Right cardiac atrium (tissue), 5 donors: Measurements from ENCODE around the gene RAN. TPM values are rescaled to one million over a fixed set of nuclear protein-coding genes. Genes with fewer than 3 reads are reported as not detected.
A peak's percentile ranks its signal among the peaks of the same experiment; 100 is the strongest.
"Not testable (repeated sequence)": the region's sequence is repeated elsewhere in the genome, so short reads cannot be mapped to it uniquely, and the experiment has no call there.

ENCODE experiments used
- ATAC-seq, 2 donors: fragments of 200-7000 bp; cut with Tn5 transposase; one replicate each; pipeline versions ENCODE4 v1.8.0 to v1.9.1; 2020; ENCODE audit warnings: moderate library complexity in 2 of 2, mild to moderate bottlenecking in 1 of 2
- DNase-seq, 3 donors: peaks; one replicate each; pipeline ENCODE4 v3.0.0-alpha.2; 2020
- H3K27ac ChIP-seq: one replicate; pipeline ENCODE4 v1.5.1; 2013; ENCODE audit warnings: mild to moderate bottlenecking, low read length, control low read depth, moderate library complexity
- H3K27me3 ChIP-seq: one replicate; pipeline ENCODE4 v1.6.1; 2013; ENCODE audit not compliant: control insufficient read depth, insufficient read depth
- H3K4me1 ChIP-seq: one replicate; pipeline ENCODE4 v1.6.1; 2013; ENCODE audit warnings: low read length; ENCODE audit not compliant: control insufficient read depth, insufficient read depth
- H3K4me3 ChIP-seq: one replicate; pipeline ENCODE4 v1.5.1; 2013; ENCODE audit warnings: low read length, control low read depth
- H3K9me3 ChIP-seq: one replicate; pipeline ENCODE4 v1.6.1; 2013; ENCODE audit warnings: low read length; ENCODE audit not compliant: control insufficient read depth
- WGBS: extraction: QIAGEN DNeasy Blood & Tissue Kit; methylation state at CpG from one replicate; pipeline ENCODE4 v1.1.7; 2013; 5-methylcytosine and 5-hydroxymethylcytosine counted together
- intact Hi-C, 4 donors: fragments of 100-400 bp; cut with DNase I; formaldehyde crosslinking; loops; one replicate each; pipeline versions ENCODE4 v1.11.0 to v1.14.0; 2022 to 2023
- polyA plus RNA-seq: library from polyadenylated mRNA; stranded (reverse); fragments of 200-250 nt; gene quantifications from one replicate; pipeline ENCODE4 v1.2.3, GENCODE V29; 2013
- total RNA-seq, 4 donors: library from RNA; stranded (reverse); fragmentation: NEBNext Ultra II Directional; extraction: Animal tissue kit (Norgen Biotek cat#: 25700); gene quantifications; one replicate each; pipeline ENCODE4 v1.2.1, GENCODE V29; 2021
- donor health status: healthy with polysubstance abuse.
- donor health status: DM: no; HTN: yes; CAD: no.
- donor health status: DM: no; HTN: no; CAD: no.
- donor health status: DM: no; HTN: yes; CAD: no; lungs with severe emphysema.
- donor health status: DM: yes; HTN: yes; CAD: no.

The RAN gene
- total and polyA plus RNA-seq, 5 donors = 195 to 385 (median 294) TPM

GRCh38 chr12:130849561-130850417, 22.1 kb upstream of the RAN start:
- no peak for DNase-seq
- H3K4me3 ChIP-seq = no peak overlapping the region
- H3K27ac ChIP-seq = no peak overlapping the region
- H3K4me1 ChIP-seq = no peaks in the 10 kb centered on the region
- no peaks in the 10 kb centered on the region for H3K27me3 ChIP-seq
- no peak for ATAC-seq
- intact Hi-C loops = no loop called here
- no peaks in the 10 kb centered on the region for H3K9me3 ChIP-seq
- WGBS = 72% methylated on average over 7 of the region's 7 CpGs

DNA sequence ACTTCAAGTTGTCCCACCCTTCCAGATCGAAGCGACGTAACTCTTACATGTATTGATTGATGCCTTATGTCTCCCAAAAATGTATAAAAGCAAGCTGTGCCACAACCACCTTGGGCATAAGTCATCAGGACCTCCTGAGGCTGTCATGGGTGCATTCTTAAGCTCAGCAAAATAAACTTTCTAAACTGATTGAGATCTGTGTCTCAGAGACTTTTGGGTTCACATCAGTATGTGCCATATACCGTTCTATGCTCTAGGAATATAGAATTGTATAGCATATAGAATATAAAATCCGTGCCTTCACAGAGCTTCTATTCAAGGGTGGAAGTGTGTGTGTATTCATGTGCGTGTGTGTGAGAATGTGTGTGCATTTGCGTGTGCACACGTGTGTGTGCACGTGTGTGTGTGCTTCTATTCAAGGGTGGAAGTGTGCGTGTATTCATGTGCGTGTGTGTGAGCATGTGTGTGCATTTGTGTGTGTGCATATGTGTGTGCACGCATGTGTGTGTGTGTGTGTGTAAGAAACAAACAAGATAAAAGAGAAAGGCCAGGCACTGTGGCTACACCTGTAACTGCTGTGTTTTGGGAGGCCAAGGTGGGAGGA, 21.3 kb upstream of the RAN start:
- DNase-seq (no peak), ATAC-seq (no peak)
- Histone ChIP-seq H3K27me3 (no peaks in the 10 kb centered on the region), H3K4me3 (no peak overlapping the region), H3K4me1 (no peaks in the 10 kb centered on the region), H3K9me3 (no peaks in the 10 kb centered on the region), H3K27ac (no peak overlapping the region)
- intact Hi-C loops = no loop called here
- 83% methylated on average over 12 of the region's 12 CpGs for WGBS

DNA sequence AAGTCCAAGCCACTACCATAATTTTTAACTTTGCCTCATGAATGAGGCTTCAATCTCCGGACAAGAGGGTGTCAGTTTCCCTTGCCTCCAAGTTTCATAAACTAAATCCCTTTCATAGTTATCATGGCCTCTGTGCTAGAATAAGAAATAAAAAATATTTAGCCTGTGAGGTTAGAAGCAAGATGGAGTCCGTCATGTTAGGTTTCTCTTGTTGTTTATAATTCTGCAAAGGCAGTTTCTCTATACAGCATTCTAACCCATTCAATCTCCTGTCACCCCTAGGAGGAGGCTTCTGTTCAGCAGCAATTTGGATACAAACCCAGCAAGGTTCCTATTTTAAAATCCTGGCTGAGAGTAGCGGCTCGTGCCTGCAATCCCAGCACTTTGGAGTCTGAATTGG, 15.8 kb upstream of the RAN start:
- WGBS = 85% methylated on average over 4 of the region's 4 CpGs
- no peaks in the 10 kb centered on the region for H3K9me3 ChIP-seq
- no peak for ATAC-seq

DNA sequence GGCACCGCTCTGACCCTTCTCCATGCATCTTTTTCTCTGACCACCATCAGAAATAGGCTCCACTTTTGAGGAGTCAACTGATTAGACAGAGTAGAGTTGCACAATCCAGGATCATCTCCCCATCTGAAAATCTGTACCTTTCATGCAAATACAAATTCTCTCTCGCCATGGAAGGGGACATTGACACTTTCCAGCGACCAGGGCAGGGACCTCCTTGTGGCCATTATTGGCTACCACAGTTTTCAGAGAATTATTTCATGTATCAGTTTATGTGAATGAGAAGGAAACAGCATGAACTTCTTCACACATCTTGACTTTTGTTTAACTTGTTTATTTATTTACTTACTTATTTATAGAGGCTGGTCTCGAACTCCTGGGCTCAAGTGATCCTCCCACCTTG, 13.8 kb upstream of the RAN start:
- no peak for DNase-seq
- no peaks in the 10 kb centered on the region for H3K27me3 ChIP-seq
- H3K4me1 ChIP-seq = no peaks in the 10 kb centered on the region
- H3K27ac ChIP-seq = no peak overlapping the region
- H3K9me3 ChIP-seq = no peaks in the 10 kb centered on the region
- no peak for ATAC-seq
- no peak overlapping the region for H3K4me3 ChIP-seq
- intact Hi-C loops = no loop called here
- 85% methylated on average over 4 of the region's 4 CpGs for WGBS

More for the DNA sequence above, 15.8 kb upstream of the RAN start:
- Histone ChIP-seq H3K4me3 (no peak overlapping the region), H3K27ac (no peak overlapping the region), H3K4me1 (no peaks in the 10 kb centered on the region), H3K27me3 (no peaks in the 10 kb centered on the region)
- intact Hi-C loops = no loop called here
- DNase-seq = no peak

DNA sequence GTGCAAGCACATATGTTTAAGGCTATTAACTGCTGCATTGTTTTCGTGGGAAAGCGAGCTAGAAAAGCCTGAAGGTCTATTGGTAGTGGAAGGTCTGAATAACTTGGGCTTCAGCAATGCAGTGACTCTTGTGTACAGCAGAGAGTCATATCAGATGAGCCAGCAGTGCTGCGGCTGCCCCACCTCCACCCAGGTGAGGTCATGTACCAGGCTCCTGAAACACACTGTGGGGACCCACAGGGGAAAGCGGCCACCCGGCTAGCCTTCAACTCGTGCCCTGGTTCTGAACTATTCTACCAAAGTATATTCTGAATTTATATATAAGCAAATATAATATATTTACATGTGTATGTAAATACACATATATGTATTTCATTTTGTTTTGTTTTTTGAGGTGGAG, 12.7 kb upstream of the RAN start:
- ATAC-seq = no peak
- WGBS = 91% methylated on average over 6 of the region's 6 CpGs
- no peaks in the 10 kb centered on the region for H3K9me3 ChIP-seq
- intact Hi-C loops = no loop called here
- H3K4me3 ChIP-seq = no peak overlapping the region
- no peak for DNase-seq
- no peaks in the 10 kb centered on the region for H3K4me1 ChIP-seq
- no peaks in the 10 kb centered on the region for H3K27me3 ChIP-seq
- no peak overlapping the region for H3K27ac ChIP-seq

GRCh38 chr12:130860311-130860710, 11.6 kb upstream of the RAN start:
- H3K27ac ChIP-seq = no peak overlapping the region
- no peaks in the 10 kb centered on the region for H3K4me1 ChIP-seq
- H3K27me3 ChIP-seq = no peaks in the 10 kb centered on the region
- DNase-seq = no peak
- no peaks in the 10 kb centered on the region for H3K9me3 ChIP-seq
- 86% methylated on average over 9 of the region's 9 CpGs for WGBS
- ATAC-seq = no peak
- intact Hi-C loops = no loop called here
- no peak overlapping the region for H3K4me3 ChIP-seq

GRCh38 chr12:130862161-130862560, 9.7 kb upstream of the RAN start:
- 86% methylated on average over 4 of the region's 4 CpGs for WGBS
- H3K9me3 ChIP-seq = no peaks in the 10 kb centered on the region
- no peaks in the 10 kb centered on the region for H3K27me3 ChIP-seq
- DNase-seq (no peak), ATAC-seq (no peak)
- intact Hi-C loops = no loop called here
- H3K27ac ChIP-seq = no peak overlapping the region
- H3K4me3 ChIP-seq = no peak overlapping the region
- H3K4me1 ChIP-seq = no peaks in the 10 kb centered on the region

GRCh38 chr12:130862771-130863170, 9.1 kb upstream of the RAN start:
- intact Hi-C loops, ATAC-seq, H3K4me1 ChIP-seq, DNase-seq, H3K4me3 ChIP-seq, H3K27me3 ChIP-seq, H3K9me3 ChIP-seq, H3K27ac ChIP-seq: not testable (repeated sequence)
- WGBS = 92% methylated on average over 8 of the region's 8 CpGs

GRCh38 chr12:130863298-130863697, 8.6 kb upstream of the RAN start:
- Histone ChIP-seq H3K27ac (no peak overlapping the region), H3K27me3 (no peaks in the 10 kb centered on the region), H3K4me3 (no peak overlapping the region), H3K4me1 (no peaks in the 10 kb centered on the region), H3K9me3 (no peaks in the 10 kb centered on the region)
- intact Hi-C loops = no loop called here
- 83% methylated on average over 5 of the region's 5 CpGs for WGBS
- ATAC-seq (no peak), DNase-seq (no peak)

GRCh38 chr12:130868412-130868811, 3.5 kb upstream of the RAN start:
- intact Hi-C loops = no loop called here
- DNase-seq = no peak
- 47% methylated on average over 4 of the region's 4 CpGs for WGBS
- no peak overlapping the region for H3K4me3 ChIP-seq
- no peak for ATAC-seq
- no peak overlapping the region for H3K27ac ChIP-seq
- no peaks in the 10 kb centered on the region for H3K4me1 ChIP-seq
- no peaks in the 10 kb centered on the region for H3K9me3 ChIP-seq
- H3K27me3 ChIP-seq = no peaks in the 10 kb centered on the region

GRCh38 chr12:130870442-130871285, 1.2 kb upstream of the RAN start:
- H3K9me3 ChIP-seq = no peaks in the 10 kb centered on the region
- ATAC-seq (peak; percentile 72 to 76), DNase-seq (peak; percentile 87 to 88 (median 87))
- 45% methylated on average over 31 of the region's 31 CpGs for WGBS
- intact Hi-C loops = no loop called here
- H3K4me1 ChIP-seq = no peaks in the 10 kb centered on the region
- H3K4me3 ChIP-seq = peak overlapping the region; percentile 98
- peak overlapping the region; percentile 95 for H3K27ac ChIP-seq
- no peaks in the 10 kb centered on the region for H3K27me3 ChIP-seq
